AG04449 (cell line): ENCODE data around the gene CDH3.
A peak's percentile ranks its signal among the peaks of the same experiment; 100 is the strongest.

Experiments
- CTCF ChIA-PET: fragments of 350-600 bp; formaldehyde crosslinking; extraction: SDS; loops from one replicate; lab custom pipeline; 2021; ENCODE audit warnings: antibody characterized with exemption; lab: Yijun Ruan, JAX
- POLR2A ChIA-PET: fragments of 400-600, 350-600 bp; formaldehyde crosslinking; extraction: SDS; loops from one replicate; lab custom pipeline; 2020; ENCODE audit warnings: antibody characterized with exemption, inconsistent platforms; lab: Yijun Ruan, JAX
- DNase-seq: peaks from one replicate; pipeline ENCODE4 v3.0.0-alpha.2; 2010; ENCODE audit warnings: low read depth, low spot score
- H3K4me3 ChIP-seq: 2 replicates; pipeline ENCODE4 v1.5.1; 2011; ENCODE audit warnings: low read depth, mild to moderate bottlenecking, control low read depth, low read length
- CTCF ChIP-seq: IDR thresholded peaks from one replicate; pipeline ENCODE4 v1.5.1; 2011; ENCODE audit warnings: mild to moderate bottlenecking, moderate library complexity, low read length, control low read depth, inconsistent platforms; ENCODE audit not compliant: insufficient read depth; ENCODE audit errors: missing control alignments

The CDH3 gene

GRCh38 chr16:68643847-68644246, 1.3 kb upstream of the CDH3 start:
- CTCF ChIA-PET, result interaction anchor here (0.6 kb wide), 1 partner anchor 479 kb away, joined by 3 read pairs; no protein-coding TSS in a partner anchor
- TF ChIP-seq CTCF, result no peak
- DNase-seq, result no peak
- POLR2A ChIA-PET, result no interaction called here
- no peak overlapping the region for H3K4me3 ChIP-seq

GRCh38 chr16:68644296-68644695, 814 bp upstream of the CDH3 start:
- POLR2A ChIA-PET, result no interaction called here
- no peak for DNase-seq
- CTCF ChIA-PET, result interaction anchor here (0.6 kb wide), 1 partner anchor 479 kb away, joined by 3 read pairs; no protein-coding TSS in a partner anchor
- no peak overlapping the region for H3K4me3 ChIP-seq
- TF ChIP-seq CTCF, result no peak

GRCh38 chr16:68645494-68646388, 631 bp downstream of the CDH3 start:
- POLR2A ChIA-PET, result no interaction called here
- DNase-seq, result no peak
- CTCF ChIA-PET, result no interaction called here
- peak overlapping the region; percentile 32 for H3K4me3 ChIP-seq
- TF ChIP-seq CTCF, result no peak

GRCh38 chr16:68646953-68647659, 2.0 kb downstream of the CDH3 start:
- no peak for TF ChIP-seq CTCF
- CTCF ChIA-PET, result no interaction called here
- no peak for DNase-seq
- POLR2A ChIA-PET, result no interaction called here
- H3K4me3 ChIP-seq, result no peak overlapping the region

GRCh38 chr16:68651136-68651535, 6.0 kb downstream of the CDH3 start:
- ChIA-PET POLR2A (no interaction called here), CTCF (no interaction called here)
- no peak for DNase-seq
- no peak overlapping the region for H3K4me3 ChIP-seq
- no peak for TF ChIP-seq CTCF

- ChIA-PET POLR2A (no interaction called here), CTCF (no interaction called here)
- no peak overlapping the region for H3K4me3 ChIP-seq
- no peak for TF ChIP-seq CTCF
- no peak for DNase-seq
These were observed 7.5 kb downstream of the CDH3 start for GRCh38 chr16:68652659-68653058.
